ENCODE results near the gene ANXA5. TPM values are rescaled to one million over a fixed set of nuclear protein-coding genes. Genes with fewer than 3 reads are reported as not detected.

The ANXA5 gene
- total and polyA plus RNA-seq, 2 of the 4 experiments (the other 2 are of a cell fraction): 780 to 1,448 TPM

DNA sequence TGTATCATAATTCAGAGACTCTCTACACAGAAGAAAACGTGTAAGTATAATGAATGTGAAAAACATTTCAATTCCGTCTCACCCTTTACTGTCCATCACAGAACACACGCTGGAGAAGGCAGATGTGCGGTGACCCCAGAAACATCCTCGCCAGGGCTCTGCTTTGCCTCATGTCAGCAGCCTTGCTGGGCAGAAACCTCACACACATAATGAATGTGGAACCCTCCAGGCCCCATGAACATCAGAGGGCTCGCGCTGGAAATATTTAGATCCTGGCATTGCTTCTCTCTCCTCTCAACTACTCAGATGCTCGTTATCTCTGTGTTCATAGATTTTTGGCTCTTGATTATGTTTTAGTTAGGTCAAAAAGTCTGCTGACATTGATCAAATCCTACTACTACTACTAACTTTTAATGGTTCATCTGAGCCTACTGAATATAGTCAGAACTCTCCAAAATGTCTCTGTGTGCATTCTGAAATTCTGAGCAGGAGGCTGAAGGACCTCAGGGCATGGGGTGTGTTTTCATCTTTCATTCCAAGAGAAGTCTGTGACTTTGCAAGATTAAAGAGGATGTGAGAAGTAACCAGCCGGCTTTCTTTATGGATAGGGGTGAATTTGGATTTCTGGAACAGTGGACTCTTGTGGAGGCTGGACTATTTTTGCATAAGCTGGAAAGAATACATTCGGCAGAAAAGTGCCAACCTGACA lies 41.2 kb upstream of the ANXA5 start (continued):
- TF ChIP-seq CHD1 (IDR thresholded peaks at IDR 0.05; ENCODE audit: low read depth, low read length) (no peak), MAFK (IDR thresholded peaks at IDR 0.05; ENCODE audit: low read depth, low read length) (no peak)

DNA sequence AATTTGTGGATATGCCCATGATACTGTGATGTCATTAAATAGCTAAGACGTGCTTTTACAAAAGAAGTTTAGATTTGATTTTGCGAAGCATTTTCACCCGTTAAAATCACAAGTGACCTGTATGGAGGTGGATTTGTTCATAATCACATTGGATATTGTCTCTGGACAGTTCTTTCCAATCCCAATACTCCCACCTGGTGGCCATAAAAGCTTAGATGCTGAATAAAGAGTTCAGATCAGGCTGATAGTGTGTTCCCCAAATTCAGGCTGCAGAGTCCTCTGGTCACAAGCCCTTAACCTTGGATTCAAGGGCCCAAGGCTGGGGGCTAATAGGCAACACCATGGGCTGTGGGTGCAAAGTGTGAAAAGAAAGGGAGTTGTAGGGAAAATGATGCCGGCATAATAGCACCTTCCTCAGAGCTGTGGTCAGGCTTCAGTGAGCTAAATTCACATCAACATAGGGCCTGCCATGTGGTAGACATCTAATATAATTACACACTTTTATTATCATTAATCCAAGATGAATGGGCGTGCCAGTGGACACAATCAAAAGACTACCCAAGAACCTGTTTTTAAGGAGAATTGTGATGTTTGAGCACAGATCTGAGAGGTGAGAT lies 40.1 kb upstream of the ANXA5 start:
- Histone ChIP-seq H3K14ac (replicated peaks; ENCODE audit: low read depth, low read length) (no peak overlapping the region), H3K79me1 (ENCODE audit: low read depth in 1 of 2, low read length in 2 of 2) (no peaks in the 10 kb centered on the region), H3K4ac (ENCODE audit: low read depth, low read length) (peak overlapping the region; percentile 38; the same call in 1 of the 2 replicates), H2BK5ac (ENCODE audit: low read depth, low read length, poor library complexity, severe bottlenecking) (no peak overlapping the region), H3K9me3 (ENCODE audit: control insufficient read depth, insufficient read depth, low read length) (no peaks in the 10 kb centered on the region), H3K9ac (ENCODE audit: low read depth, low read length) (no peak overlapping the region), H4K20me1 (ENCODE audit: insufficient read depth, low read length) (no peaks in the 10 kb centered on the region), H2BK120ac (ENCODE audit: low read depth, low read length) (peak overlapping the region; percentile 68), H3K4me3 (ENCODE audit: insufficient read depth, low read depth, low read length) (no peak overlapping the region), H2AK9ac (replicated peaks; ENCODE audit: low read depth, low read length, poor library complexity) (no peak overlapping the region), H2AK5ac (ENCODE audit: low read depth, low read length) (0 out of 2 replicates have a peak overlapping the region, but pooled peaks have one; percentile 45), H3K9me1 (ENCODE audit: insufficient read depth, low read length) (no peaks in the 10 kb centered on the region), H2BK15ac (ENCODE audit: low read depth, low read length) (peak overlapping the region; percentile 2; the same call in 1 of the 3 replicates), H2AFZ (replicated peaks; ENCODE audit: low read length, poor library complexity) (no peak overlapping the region), H3K27me3 (ENCODE audit: control insufficient read depth, insufficient read depth, low read length) (no peaks in the 10 kb centered on the region), H3K36me3 (ENCODE audit: control insufficient read depth, insufficient read depth, low read length) (no peaks in the 10 kb centered on the region), H3K4me2 (ENCODE audit: low read depth, low read length) (no peak overlapping the region), H3K4me1 (ENCODE audit: control insufficient read depth, insufficient read depth, low read length) (peaks cover 17% of the 10 kb centered on the region), H4K91ac (ENCODE audit: insufficient read depth, low read depth, low read length) (peak overlapping the region; percentile 76), H3K23ac (ENCODE audit: low read depth, low read length) (no peak overlapping the region), H3K27ac (ENCODE audit: insufficient read depth, low read length) (no peak overlapping the region), H3K56ac (ENCODE audit: extremely low read depth, insufficient read depth, low read length) (no peak overlapping the region), H4K8ac (ENCODE audit: low read depth in 2 of 2, low read length in 2 of 2) (peak overlapping the region in 1 of 2 experiments; percentile 46; a peak in 1 of 4 replicates), H3K18ac (ENCODE audit: low read depth, low read length) (no peak overlapping the region), H2BK20ac (ENCODE audit: low read depth, low read length) (peak overlapping the region; percentile 80; the same call in 1 of the 2 replicates), H4K5ac (ENCODE audit: low read depth, low read length) (0 out of 2 replicates have a peak overlapping the region, but pooled peaks have one; percentile 46)
- in situ Hi-C loops (cut with MboI; ENCODE audit: low sequenced_read_pairs) (loop anchor here (5.0 to 25.0 kb wide), 4 partner anchors 65 to 550 kb away; no protein-coding TSS in a partner anchor), dilution Hi-C loops (cut with HindIII; ENCODE audit: low sequenced_read_pairs, unreplicated experiment) (no loop called here), intact Hi-C loops (cut with micrococcal nuclease) (loop anchor here (1.0 to 2.0 kb wide), 4 partner anchors 253 to 544 kb away; no protein-coding TSS in a partner anchor)
- DNase-seq (peak; percentile 70), ATAC-seq (ENCODE audit: low read depth) (peak; percentile 70)
- ChIA-PET CTCF (interaction anchor here (0.7 to 2.7 kb wide), 12 partner anchors 14 to 545 kb away, joined by 3 to 9 read pairs (median 3); no protein-coding TSS in a partner anchor), POLR2A (ENCODE audit: unreplicated experiment) (interaction anchor here (0.5 kb wide), 1 partner anchor 27 kb away, joined by 9 read pairs; no protein-coding TSS in a partner anchor)
- WGBS, 2 experiments (ENCODE audit: extremely low coverage in 2 of 2, insufficient read length in 1 of 2): no CpG with 5 or more reads among the region's 5 CpGs
- BruUV-seq (replicated peaks): no TSS peak
- TF ChIP-seq CEBPB (IDR thresholded peaks at IDR 0.05; ENCODE audit: low read depth, low read length) (no peak), CHD1 (IDR thresholded peaks at IDR 0.05; ENCODE audit: low read depth, low read length) (no peak), SMC3 (IDR thresholded peaks at IDR 0.05; ENCODE audit: low read depth, low read length) (peak; percentile 75), NFE2L2 (IDR thresholded peaks at IDR 0.05; ENCODE audit: low read depth, low read length) (no peak), FOS (IDR thresholded peaks at IDR 0.05; ENCODE audit: low read depth, low read length) (no peak), MAFK (IDR thresholded peaks at IDR 0.05; ENCODE audit: low read depth, low read length) (no peak), RAD21 (IDR thresholded peaks at IDR 0.05; ENCODE audit: low read length) (peak; percentile 87), MXI1 (IDR thresholded peaks at IDR 0.05; ENCODE audit: borderline replicate concordance, low read depth, low read length) (no peak), RFX5 (IDR thresholded peaks at IDR 0.05; ENCODE audit: low read depth, low read length) (no peak), MAZ (IDR thresholded peaks at IDR 0.05; ENCODE audit: borderline replicate concordance, low read depth, low read length) (no peak), POLR2A (IDR thresholded peaks at IDR 0.05; ENCODE audit: low read depth, low read length) (no peak)
- TF ChIP-seq, protein P1, sequence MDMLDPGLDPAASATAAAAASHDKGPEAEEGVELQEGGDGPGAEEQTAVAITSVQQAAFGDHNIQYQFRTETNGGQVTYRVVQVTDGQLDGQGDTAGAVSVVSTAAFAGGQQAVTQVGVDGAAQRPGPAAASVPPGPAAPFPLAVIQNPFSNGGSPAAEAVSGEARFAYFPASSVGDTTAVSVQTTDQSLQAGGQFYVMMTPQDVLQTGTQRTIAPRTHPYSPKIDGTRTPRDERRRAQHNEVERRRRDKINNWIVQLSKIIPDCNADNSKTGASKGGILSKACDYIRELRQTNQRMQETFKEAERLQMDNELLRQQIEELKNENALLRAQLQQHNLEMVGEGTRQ (IDR thresholded peaks at IDR 0.05; ENCODE audit: low read depth, low read length): no peak
- TF ChIP-seq, protein P2, sequence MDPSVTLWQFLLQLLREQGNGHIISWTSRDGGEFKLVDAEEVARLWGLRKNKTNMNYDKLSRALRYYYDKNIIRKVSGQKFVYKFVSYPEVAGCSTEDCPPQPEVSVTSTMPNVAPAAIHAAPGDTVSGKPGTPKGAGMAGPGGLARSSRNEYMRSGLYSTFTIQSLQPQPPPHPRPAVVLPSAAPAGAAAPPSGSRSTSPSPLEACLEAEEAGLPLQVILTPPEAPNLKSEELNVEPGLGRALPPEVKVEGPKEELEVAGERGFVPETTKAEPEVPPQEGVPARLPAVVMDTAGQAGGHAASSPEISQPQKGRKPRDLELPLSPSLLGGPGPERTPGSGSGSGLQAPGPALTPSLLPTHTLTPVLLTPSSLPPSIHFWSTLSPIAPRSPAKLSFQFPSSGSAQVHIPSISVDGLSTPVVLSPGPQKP (IDR thresholded peaks at IDR 0.05; ENCODE audit: borderline replicate concordance, low read depth, low read length): no peak
